Omental fat pad (tissue), 4 donors: ENCODE results near the gene NRSN2. TPM values are rescaled to one million over a fixed set of nuclear protein-coding genes. Genes with fewer than 3 reads are reported as not detected.
A peak's percentile ranks its signal among the peaks of the same experiment; 100 is the strongest.

Source experiments
- ATAC-seq: fragments of 150-250 bp; one replicate; pipeline ENCODE4 v1.9.1; 2016; ENCODE audit warnings: mild to moderate bottlenecking, moderate library complexity; ENCODE audit not compliant: low FRiP score
- DNase-seq: peaks from one replicate; pipeline ENCODE4 v3.0.0-alpha.2; 2019; ENCODE audit warnings: low spot score
- CTCF ChIP-seq, 3 donors: fragments of 450-650 bp; IDR thresholded peaks; one replicate each; pipeline ENCODE4 v1.5.1; 2016 to 2017; ENCODE audit warnings: antibody characterized with exemption in 3 of 3, mild to moderate bottlenecking in 3 of 3, moderate library complexity in 2 of 3
- total RNA-seq, 4 donors: library from RNA; depleted of rRNA; stranded (reverse); fragments of >200 nt; gene quantifications; one replicate each; pipeline ENCODE4 v1.1.0, GENCODE V29; 2016

NRSN2 gene
- total RNA-seq, 4 donors from 2014 or later = 12.6 to 19.1 (median 15.8) TPM

DNA sequence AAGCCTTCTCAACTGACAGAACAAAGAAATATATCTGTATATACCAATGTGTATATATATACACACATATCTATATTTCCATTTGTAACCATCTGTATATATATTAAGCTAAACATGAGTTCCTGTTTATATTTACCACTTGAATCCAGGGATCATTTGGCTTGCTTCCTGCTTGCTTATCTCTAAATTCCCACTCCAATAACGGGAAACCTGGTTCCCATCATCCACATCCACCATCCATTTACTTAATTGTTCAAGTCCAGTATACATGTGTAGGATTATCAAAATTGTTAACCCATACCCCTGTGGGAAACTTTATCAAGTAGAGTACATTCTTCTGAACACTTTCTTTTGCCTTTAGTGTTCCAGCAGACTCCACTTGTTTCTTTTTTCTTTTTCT, 34.0 kb upstream of the NRSN2 start:
- ATAC-seq = no peak
- TF ChIP-seq CTCF (IDR thresholded peaks at IDR 0.05) = no peak
- no peak for DNase-seq

- ATAC-seq (no peak), DNase-seq (no peak)
- no peak for TF ChIP-seq CTCF (IDR thresholded peaks at IDR 0.05)
These were observed 33.5 kb upstream of the NRSN2 start for GRCh38 chr20:313402-313801.

GRCh38 chr20:313948-314347, 33.0 kb upstream of the NRSN2 start:
- TF ChIP-seq CTCF (IDR thresholded peaks at IDR 0.05) = no peak
- ATAC-seq = no peak
- DNase-seq = no peak

- TF ChIP-seq CTCF (IDR thresholded peaks at IDR 0.05) = no peak
- ATAC-seq (no peak), DNase-seq (no peak)
These were observed 30.4 kb upstream of the NRSN2 start for GRCh38 chr20:316316-317068.

DNA sequence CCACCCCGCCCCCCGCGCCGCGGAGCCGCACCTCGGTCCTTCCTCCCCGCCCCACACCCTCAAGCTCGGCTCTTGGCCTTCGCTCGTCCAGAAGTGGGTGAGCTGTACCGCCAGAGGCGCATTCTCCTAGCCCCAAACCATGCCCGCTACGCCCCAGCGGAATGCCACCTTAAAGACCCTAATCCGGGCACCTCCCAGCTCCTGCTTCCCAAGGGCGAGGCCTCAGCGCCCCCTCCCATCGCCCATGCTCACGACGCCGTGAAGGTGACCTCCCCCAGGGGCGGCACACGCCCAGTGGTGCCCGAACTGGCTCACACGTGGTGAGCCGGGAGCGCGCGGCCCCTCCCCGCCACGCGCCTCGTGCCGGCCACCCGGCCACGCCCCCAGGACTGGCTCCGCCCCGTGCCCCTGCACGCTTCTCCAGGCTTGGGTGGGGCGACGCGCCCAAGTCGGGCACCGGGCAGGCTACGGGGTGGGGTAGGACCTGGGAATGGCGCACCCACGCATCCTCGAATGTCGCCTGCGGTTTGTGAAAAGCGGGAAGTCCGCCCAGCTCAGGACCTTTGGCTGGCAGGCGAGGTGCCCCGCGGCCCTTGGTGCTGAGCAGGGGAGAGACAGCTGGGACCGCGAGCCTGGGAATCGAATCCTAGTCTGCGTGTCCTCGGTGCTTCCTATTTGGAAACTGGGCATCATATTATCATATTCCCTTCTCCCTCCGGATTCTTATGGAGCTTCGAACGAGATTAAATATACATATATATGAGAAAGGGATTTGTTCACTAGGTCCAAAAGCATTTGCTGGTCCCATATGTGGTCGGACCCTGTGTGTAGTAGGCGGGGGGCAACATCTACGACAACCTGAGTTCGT, 22.5 kb upstream of the NRSN2 start:
- peak in 1 of 3 donors; percentile 6 for TF ChIP-seq CTCF (IDR thresholded peaks at IDR 0.05)
- DNase-seq (peak; percentile 75), ATAC-seq (peak; percentile 72)

DNA sequence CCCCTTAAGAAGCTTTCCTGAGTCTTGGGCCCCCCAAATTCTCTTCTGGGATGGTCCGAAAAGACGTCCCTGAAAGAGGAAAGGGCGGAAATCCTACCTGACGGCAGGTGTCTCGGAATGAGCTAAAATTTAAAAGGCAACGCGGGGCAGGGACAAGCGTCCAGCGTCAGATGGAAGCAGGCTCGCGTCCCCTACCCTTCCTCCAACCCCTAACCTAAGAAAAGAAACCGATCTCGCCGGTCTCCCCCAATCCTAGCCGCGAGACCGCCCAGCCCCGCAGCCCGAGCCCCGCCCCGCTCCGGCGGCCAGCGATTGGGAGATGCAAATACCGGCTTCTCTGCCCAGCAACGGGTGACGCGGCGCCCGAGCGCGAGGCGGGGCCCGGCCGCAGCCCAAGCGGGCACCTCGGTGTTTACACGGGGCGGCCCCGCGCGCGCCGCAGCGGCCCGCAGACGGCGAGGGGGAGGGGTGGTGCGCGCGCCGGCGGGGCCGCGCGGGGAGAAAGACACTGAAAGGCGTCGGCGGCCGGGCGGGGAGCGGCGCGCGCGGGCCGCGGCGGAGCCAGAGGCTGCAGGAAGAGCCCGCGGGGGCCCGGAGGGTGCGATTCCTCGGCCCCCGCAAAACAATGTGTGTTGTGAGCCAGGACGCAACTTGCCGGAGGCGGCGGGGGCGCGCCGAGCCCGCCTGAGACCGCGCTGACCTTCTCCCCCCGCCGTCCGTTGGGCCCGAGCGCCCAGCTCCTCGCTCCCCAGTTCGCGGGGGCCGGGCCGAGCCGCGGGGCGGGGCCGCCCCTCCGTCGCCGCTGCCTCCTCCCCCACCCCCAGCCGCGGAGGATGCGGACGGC, 21.6 kb upstream of the NRSN2 start, which contains the start of gene SOX12:
Gene SOX12, plus strand, starts transcription at position 508 of the 844 bp plus-strand sequence. CDS start 373 bp downstream, outside the sequence.
- peak; percentile 75 for ATAC-seq
- no peak for TF ChIP-seq CTCF (IDR thresholded peaks at IDR 0.05)
- peak; percentile 97 for DNase-seq
